ENCODE measurements around the gene ASB4. TPM values are rescaled to one million over a fixed set of nuclear protein-coding genes. Genes with fewer than 3 reads are reported as not detected.

ASB4 gene
- total RNA-seq, 1 donor, result not detected

GRCh38 chr7:95527033-95527775 lies 41.5 kb downstream of the ASB4 start:
- H3K4me3 ChIP-seq (ENCODE audit: low read depth, low read length), result no peak overlapping the region
- TF ChIP-seq CTCF (IDR thresholded peaks at IDR 0.05; ENCODE audit: insufficient read depth, low read depth, low read length), result peak; percentile 93
- DNase-seq (ENCODE audit: low read depth), result peak; percentile 54

- no peak overlapping the region for H3K4me3 ChIP-seq (ENCODE audit: low read depth, low read length)
- no peak for DNase-seq (ENCODE audit: low read depth)
- no peak for TF ChIP-seq CTCF (IDR thresholded peaks at IDR 0.05; ENCODE audit: insufficient read depth, low read depth, low read length)
These were observed 42.1 kb downstream of the ASB4 start for GRCh38 chr7:95527776-95528250.

GRCh38 chr7:95529701-95530100 lies 44.0 kb downstream of the ASB4 start:
- DNase-seq (ENCODE audit: low read depth), result no peak
- no peak overlapping the region for H3K4me3 ChIP-seq (ENCODE audit: low read depth, low read length)
- no peak for TF ChIP-seq CTCF (IDR thresholded peaks at IDR 0.05; ENCODE audit: insufficient read depth, low read depth, low read length)

- H3K4me3 ChIP-seq (ENCODE audit: low read depth, low read length), result no peak overlapping the region
- no peak for DNase-seq (ENCODE audit: low read depth)
- TF ChIP-seq CTCF (IDR thresholded peaks at IDR 0.05; ENCODE audit: insufficient read depth, low read depth, low read length), result no peak
These were observed 45.1 kb downstream of the ASB4 start for GRCh38 chr7:95530881-95531280.

- no peak for DNase-seq (ENCODE audit: low read depth)
- TF ChIP-seq CTCF (IDR thresholded peaks at IDR 0.05; ENCODE audit: insufficient read depth, low read depth, low read length), result no peak
- no peak overlapping the region for H3K4me3 ChIP-seq (ENCODE audit: low read depth, low read length)
These were observed 46.0 kb downstream of the ASB4 start for GRCh38 chr7:95531605-95532219.

- DNase-seq (ENCODE audit: low read depth), result no peak
- no peak overlapping the region for H3K4me3 ChIP-seq (ENCODE audit: low read depth, low read length)
- no peak for TF ChIP-seq CTCF (IDR thresholded peaks at IDR 0.05; ENCODE audit: insufficient read depth, low read depth, low read length)
These were observed 49.1 kb downstream of the ASB4 start for GRCh38 chr7:95534796-95535195.

Data from fibroblast of villous mesenchyme (primary cell).